T-helper 2 cell (primary cell): Measurements from ENCODE around the gene TMEM41B.
"Not testable (repeated sequence)": the region's sequence is repeated elsewhere in the genome, so short reads cannot be mapped to it uniquely, and the experiment has no call there.

ENCODE experiments used
- DNase-seq, 5 experiments: peaks; one replicate each; pipeline versions ENCODE4 v3.0.0 to v3.0.0-alpha.2; 2012 to 2022

TMEM41B gene

GRCh38 chr11:9259981-9260837 lies 54.2 kb downstream of the TMEM41B start:
- DNase-seq = no peak

GRCh38 chr11:9258279-9258678 lies 56.1 kb downstream of the TMEM41B start:
- not testable (repeated sequence) for DNase-seq

GRCh38 chr11:9254416-9254815 lies 60.0 kb downstream of the TMEM41B start:
- DNase-seq = no peak

GRCh38 chr11:9253086-9253485 lies 61.3 kb downstream of the TMEM41B start:
- no peak for DNase-seq

GRCh38 chr11:9251311-9251710 lies 63.1 kb downstream of the TMEM41B start:
- DNase-seq = peak in 1 of 5 experiments; percentile 78

GRCh38 chr11:9250139-9250582 lies 64.2 kb downstream of the TMEM41B start:
- DNase-seq = peak in 3 of 5 experiments; percentile 26 to 81 (median 45)

GRCh38 chr11:9249252-9249651 lies 65.1 kb downstream of the TMEM41B start:
- DNase-seq = no peak

- DNase-seq = no peak
Observed at GRCh38 chr11:9247863-9248262, 66.5 kb downstream of the TMEM41B start.

GRCh38 chr11:9236242-9236641 lies 78.2 kb downstream of the TMEM41B start:
- DNase-seq = not testable (repeated sequence)

- DNase-seq = no peak
Observed at GRCh38 chr11:9232482-9232881, 81.9 kb downstream of the TMEM41B start.

GRCh38 chr11:9231848-9232177 lies 82.6 kb downstream of the TMEM41B start:
- peak in 1 of 5 experiments; percentile 59 for DNase-seq
